GM18868 (cell line): ENCODE results near the gene PPP1R9B.

Source experiments
- ATAC-seq: cut with Tn5 transposase; IDR thresholded peaks from one replicate; pipeline ENCODE4 v1.9.1; 2021; ENCODE audit warnings: mild to moderate bottlenecking, moderate library complexity; ENCODE audit not compliant: unreplicated experiment

The PPP1R9B gene

DNA sequence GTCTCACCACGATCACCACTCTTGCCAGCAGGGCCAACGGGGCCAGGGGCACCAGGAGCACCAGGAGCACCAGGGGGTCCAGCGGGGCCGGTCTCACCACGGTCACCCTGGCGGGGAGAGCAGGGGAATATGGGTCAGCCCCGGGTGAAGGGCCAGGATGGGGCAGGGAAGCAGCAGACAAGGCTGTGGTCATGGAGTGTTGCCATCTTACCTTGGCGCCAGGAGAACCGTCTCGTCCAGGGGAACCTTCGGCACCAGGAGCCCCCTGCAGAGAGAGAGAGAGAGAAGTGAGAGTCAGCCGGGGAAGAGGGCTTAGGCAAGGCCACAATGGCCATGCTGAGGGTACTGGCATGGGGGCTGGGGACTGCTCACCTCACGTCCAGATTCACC, 38.0 kb upstream of the PPP1R9B start:
- ATAC-seq: no peak

GRCh38 chr17:50187751-50188530, 37.5 kb upstream of the PPP1R9B start:
- ATAC-seq: no peak

- ATAC-seq: no peak
Measured at GRCh38 chr17:50187394-50187725, 36.9 kb upstream of the PPP1R9B start.

DNA sequence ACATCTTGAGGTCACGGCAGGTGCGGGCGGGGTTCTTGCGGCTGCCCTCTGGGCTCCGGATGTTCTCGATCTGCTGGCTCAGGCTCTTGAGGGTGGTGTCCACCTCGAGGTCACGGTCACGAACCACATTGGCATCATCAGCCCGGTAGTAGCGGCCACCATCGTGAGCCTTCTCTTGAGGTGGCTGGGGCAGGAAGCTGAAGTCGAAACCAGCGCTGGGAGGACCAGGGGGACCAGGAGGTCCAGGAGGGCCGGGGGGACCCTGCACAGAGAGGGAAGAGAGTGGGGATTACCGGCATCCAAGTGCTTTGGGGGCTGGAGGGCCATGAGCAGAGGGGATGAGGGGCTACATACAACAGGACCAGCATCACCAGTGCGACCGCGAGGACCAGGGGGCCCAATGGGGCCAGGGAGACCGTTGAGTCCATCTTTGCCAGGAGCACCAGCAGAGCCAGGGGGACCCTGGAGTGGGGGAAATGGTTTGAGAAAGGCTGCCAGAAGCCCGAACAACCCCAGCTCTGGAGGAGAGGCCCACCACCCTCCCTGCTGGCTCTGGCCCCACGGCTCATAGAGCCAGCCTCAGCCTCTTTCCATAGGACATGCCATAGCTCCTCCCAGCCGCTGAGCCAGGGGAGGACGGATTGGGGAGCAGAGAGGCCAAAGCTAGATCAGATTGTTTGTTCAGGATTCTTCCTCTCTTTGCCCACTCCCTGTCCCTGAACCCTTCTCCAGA, 36.4 kb upstream of the PPP1R9B start:
- no peak for ATAC-seq

DNA sequence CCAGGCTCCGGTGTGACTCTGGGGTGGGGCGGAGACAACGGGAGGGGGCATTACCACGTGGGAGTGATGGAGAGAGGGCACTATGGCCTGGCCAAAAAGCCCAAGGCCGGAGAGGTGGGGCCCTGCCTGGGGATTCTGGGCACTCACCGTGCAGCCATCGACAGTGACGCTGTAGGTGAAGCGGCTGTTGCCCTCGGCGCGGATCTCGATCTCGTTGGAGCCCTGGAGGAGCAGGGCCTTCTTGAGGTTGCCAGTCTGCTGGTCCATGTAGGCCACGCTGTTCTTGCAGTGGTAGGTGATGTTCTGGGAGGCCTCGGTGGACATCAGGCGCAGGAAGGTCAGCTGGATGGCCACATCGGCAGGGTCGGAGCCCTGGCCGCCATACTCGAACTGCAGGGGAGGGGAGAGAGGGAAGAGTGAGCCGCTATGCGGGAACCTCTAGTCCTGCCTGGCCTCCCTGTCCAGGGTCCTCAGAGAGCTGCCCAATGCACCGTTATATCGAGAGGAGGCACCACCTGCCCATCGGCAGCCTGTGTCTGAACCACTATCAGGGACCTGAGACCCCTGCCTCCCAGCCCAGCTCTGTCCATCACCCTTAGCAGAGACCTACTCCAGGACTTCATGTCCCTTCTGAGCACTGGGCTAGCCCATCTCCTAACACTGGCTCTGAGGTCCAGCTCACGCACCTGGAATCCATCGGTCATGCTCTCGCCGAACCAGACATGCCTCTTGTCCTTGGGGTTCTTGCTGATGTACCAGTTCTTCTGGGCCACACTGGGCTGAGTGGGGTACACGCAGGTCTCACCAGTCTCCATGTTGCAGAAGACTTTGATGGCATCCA, 35.4 kb upstream of the PPP1R9B start:
- ATAC-seq: no peak

GRCh38 chr17:50184611-50185398, 34.3 kb upstream of the PPP1R9B start:
- ATAC-seq: no peak

GRCh38 chr17:50184064-50184463, 33.6 kb upstream of the PPP1R9B start:
- no peak for ATAC-seq

- ATAC-seq: no peak
Measured at GRCh38 chr17:50183421-50183994, 33.0 kb upstream of the PPP1R9B start.

GRCh38 chr17:50182783-50183420, 32.4 kb upstream of the PPP1R9B start:
- no peak for ATAC-seq

DNA sequence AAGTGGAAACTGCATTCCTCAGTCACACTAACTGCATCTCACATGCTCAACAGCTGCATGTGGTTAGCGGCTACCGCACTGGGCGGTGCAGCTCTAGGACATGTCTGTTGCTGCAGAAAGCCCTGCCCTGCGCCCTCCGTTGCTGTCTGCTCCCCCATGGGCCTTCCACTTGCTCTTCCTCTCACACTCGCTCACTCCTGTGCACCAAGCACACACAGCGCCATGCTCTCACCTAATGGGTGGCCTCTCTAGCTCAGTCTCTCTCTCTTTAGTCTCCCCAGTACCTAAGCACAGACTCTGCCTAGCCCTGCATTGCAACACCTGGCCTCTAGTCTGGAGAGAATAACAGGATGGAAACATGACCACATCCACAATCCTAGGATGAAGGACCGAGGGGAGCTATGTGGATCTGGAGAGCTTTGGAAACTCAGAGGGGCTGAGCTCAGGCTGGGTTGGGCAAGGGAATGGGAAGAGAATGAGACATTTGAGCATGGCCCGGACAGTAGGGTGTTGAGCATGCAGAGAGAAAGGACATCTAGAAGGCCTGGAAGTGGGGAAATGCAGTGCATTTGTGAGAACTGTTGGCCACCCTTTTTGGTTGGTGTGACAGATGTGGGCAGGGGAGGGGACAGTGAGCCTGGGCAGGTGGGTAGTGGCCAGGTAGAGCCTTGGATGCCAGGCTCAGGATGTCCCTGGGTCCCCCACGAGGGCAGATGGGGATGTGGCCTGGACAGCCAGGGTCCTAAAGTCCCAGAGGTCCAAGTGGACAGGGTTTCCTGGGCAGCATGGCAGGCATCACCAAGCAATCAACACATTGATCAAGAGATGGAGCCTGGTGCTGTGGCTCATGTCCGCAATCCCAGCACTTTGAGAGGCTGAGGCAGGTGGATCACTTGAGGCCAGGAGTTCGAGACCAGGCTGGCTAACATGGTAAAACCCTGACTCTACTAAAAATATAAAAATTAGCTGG, 31.4 kb upstream of the PPP1R9B start:
- no peak for ATAC-seq

DNA sequence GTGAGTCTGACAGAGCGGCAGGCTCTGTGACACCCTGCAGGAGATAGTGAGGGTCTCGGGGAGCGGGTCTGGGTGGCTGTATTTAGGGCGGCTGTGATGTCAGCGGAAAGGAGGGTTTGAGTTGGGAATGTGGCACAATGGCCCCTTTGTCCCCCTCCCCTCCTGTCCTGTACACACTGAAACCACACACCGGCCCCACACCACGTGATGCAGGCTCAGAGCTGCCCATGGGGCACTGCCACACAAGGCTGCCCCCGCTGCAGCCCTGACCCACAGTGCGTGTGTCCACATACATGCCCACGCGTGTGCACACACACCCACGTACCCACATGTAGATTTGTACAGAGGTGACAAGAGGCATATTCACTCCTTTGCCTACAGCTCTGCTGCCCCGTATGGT, 30.7 kb upstream of the PPP1R9B start:
- no peak for ATAC-seq

DNA sequence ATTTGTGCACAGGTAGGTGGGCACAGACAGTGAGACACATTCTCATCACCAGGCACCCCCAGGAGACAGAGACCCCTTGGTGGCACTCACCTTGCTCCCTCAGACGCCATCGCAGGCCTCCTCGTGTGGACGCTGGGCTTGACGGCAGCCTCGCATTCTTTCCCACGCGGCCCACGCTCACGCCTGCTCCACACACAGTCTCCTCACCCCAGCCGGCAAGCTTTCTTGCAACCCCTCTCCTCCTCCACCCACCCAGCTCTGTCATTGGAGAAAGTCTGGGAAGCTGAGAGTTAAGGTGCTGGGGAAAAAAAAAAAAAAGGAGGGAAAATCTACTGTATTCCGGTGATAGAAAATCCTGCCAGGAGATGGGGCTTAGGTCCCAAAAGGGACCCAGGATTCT, 30.1 kb upstream of the PPP1R9B start:
- ATAC-seq: no peak

DNA sequence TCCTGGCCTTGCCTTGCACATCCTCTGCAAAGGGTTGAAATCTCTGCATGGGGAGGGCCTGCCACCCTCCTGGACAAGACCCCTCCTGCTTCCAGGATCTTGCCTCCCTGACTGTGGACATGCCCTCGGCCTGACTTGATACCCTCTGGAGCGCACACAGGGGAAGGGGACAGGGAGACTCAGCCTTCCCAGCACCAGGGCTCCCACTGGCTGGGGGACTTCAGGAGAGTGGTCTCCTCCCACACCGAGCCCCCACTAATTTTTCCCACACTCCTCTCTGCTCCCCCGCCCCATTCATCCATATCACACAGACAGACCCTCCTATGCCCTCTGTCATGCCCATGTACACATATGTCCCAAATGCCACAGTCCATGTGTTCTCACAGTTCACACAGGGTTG, 29.6 kb upstream of the PPP1R9B start:
- no peak for ATAC-seq

- no peak for ATAC-seq
Measured at GRCh38 chr17:50177983-50178834, 27.7 kb upstream of the PPP1R9B start.

GRCh38 chr17:50177476-50177875, 27.0 kb upstream of the PPP1R9B start:
- no peak for ATAC-seq

DNA sequence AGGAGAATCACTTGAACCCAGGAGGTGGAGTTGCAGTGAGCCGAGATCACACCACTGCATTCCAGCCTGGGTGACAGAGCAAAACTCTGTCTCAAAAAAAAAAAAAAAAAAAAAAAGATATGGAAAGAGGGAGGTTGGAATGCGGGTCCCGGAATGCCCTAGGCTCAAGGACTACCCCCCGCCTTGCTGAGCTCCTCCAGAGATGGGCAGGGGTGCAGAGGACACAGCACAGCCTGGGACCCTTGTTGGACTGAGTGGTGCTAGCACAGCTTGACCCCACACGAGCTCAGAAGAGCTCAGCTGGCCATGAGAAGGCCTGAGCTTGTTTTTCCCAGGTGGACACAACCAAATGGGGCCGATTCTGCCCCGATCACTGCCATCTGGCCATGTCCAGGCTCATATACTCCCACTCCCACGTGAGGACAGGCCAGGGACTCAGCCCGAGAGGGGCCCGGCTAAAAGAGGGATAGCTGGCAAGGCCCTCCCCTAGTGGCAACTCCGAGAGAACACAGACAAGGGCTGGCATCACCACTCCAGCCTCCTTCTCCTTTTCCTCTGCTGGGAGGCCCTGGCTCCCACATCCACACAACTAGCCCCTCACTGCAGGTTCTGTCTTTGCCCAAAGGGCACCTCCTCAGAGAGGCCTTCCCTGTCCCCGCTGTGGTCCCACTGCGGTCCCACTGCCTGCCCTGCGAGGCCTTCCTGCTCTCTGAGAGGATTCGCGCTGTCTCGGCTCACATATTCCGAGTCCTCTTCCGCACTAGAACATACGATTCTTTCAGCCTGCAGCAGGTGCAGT, 26.3 kb upstream of the PPP1R9B start:
- ATAC-seq: no peak
